GM23338 (cell line): Measurements from ENCODE around the gene CSNK1G1.

Experiments used
- CREB1 ChIP-seq: fragments of 250-450 bp; sonication (Bioruptor Pico); IDR thresholded peaks from 2 replicates; pipeline ENCODE4 v1.5.0; 2020; ENCODE audit warnings: low read depth, mild to moderate bottlenecking, moderate library complexity
- NANOG ChIP-seq: IDR thresholded peaks from 2 replicates; pipeline ENCODE4 v1.6.1; 2016; ENCODE audit warnings: antibody characterized with exemption, borderline replicate concordance
- TF ChIP-seq, protein P1 (sequence below): fragments of 250-450 bp; sonication (Bioruptor Pico); IDR thresholded peaks from 2 replicates; pipeline ENCODE4 v1.5.0; 2020; ENCODE audit warnings: mild to moderate bottlenecking, moderate library complexity
- TF ChIP-seq, protein P2 (sequence below), 2 experiments: fragments of 200-600 bp in 1 of 2; sonication (generic) in 1 of 2; conservative IDR thresholded peaks; 2 replicates each; pipeline versions ENCODE4 v1.5.1 to v1.6.1; 2016 to 2017; ENCODE audit warnings: antibody characterized with exemption in 2 of 2, low read depth in 2 of 2, mild to moderate bottlenecking in 2 of 2, moderate library complexity in 1 of 2
- TF ChIP-seq, protein P3 (sequence below): IDR thresholded peaks from one replicate; pipeline ENCODE4 v1.6.1; 2018; ENCODE audit warnings: antibody characterized with exemption; ENCODE audit not compliant: unreplicated experiment

DNA sequence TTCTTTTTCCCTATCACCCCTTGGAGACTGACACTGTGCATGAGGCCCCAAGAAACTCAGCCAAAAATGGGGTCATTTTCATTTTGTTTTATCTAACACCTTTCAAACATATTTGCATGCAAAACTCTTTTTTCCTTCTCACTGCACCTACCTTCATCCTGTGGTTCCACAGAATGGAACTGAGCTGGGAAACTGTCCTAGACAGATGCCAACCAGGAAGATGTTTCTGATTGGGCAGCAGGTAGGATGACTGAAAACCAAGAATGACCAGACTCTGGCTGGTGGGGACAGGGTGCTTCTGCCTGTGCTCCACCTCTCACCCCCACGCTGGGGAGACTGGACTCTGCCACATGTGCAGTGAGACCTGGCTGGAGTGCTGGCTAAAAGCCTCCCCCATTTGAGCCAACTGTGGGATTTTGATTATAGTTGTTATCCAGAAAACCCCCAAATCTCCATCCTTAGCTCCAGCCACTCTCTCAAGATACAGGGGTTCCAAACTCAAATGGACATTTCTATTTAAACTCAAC is 198.3 kb downstream of the CSNK1G1 start:
- no peak for TF ChIP-seq NANOG
- TF ChIP-seq, protein P1, sequence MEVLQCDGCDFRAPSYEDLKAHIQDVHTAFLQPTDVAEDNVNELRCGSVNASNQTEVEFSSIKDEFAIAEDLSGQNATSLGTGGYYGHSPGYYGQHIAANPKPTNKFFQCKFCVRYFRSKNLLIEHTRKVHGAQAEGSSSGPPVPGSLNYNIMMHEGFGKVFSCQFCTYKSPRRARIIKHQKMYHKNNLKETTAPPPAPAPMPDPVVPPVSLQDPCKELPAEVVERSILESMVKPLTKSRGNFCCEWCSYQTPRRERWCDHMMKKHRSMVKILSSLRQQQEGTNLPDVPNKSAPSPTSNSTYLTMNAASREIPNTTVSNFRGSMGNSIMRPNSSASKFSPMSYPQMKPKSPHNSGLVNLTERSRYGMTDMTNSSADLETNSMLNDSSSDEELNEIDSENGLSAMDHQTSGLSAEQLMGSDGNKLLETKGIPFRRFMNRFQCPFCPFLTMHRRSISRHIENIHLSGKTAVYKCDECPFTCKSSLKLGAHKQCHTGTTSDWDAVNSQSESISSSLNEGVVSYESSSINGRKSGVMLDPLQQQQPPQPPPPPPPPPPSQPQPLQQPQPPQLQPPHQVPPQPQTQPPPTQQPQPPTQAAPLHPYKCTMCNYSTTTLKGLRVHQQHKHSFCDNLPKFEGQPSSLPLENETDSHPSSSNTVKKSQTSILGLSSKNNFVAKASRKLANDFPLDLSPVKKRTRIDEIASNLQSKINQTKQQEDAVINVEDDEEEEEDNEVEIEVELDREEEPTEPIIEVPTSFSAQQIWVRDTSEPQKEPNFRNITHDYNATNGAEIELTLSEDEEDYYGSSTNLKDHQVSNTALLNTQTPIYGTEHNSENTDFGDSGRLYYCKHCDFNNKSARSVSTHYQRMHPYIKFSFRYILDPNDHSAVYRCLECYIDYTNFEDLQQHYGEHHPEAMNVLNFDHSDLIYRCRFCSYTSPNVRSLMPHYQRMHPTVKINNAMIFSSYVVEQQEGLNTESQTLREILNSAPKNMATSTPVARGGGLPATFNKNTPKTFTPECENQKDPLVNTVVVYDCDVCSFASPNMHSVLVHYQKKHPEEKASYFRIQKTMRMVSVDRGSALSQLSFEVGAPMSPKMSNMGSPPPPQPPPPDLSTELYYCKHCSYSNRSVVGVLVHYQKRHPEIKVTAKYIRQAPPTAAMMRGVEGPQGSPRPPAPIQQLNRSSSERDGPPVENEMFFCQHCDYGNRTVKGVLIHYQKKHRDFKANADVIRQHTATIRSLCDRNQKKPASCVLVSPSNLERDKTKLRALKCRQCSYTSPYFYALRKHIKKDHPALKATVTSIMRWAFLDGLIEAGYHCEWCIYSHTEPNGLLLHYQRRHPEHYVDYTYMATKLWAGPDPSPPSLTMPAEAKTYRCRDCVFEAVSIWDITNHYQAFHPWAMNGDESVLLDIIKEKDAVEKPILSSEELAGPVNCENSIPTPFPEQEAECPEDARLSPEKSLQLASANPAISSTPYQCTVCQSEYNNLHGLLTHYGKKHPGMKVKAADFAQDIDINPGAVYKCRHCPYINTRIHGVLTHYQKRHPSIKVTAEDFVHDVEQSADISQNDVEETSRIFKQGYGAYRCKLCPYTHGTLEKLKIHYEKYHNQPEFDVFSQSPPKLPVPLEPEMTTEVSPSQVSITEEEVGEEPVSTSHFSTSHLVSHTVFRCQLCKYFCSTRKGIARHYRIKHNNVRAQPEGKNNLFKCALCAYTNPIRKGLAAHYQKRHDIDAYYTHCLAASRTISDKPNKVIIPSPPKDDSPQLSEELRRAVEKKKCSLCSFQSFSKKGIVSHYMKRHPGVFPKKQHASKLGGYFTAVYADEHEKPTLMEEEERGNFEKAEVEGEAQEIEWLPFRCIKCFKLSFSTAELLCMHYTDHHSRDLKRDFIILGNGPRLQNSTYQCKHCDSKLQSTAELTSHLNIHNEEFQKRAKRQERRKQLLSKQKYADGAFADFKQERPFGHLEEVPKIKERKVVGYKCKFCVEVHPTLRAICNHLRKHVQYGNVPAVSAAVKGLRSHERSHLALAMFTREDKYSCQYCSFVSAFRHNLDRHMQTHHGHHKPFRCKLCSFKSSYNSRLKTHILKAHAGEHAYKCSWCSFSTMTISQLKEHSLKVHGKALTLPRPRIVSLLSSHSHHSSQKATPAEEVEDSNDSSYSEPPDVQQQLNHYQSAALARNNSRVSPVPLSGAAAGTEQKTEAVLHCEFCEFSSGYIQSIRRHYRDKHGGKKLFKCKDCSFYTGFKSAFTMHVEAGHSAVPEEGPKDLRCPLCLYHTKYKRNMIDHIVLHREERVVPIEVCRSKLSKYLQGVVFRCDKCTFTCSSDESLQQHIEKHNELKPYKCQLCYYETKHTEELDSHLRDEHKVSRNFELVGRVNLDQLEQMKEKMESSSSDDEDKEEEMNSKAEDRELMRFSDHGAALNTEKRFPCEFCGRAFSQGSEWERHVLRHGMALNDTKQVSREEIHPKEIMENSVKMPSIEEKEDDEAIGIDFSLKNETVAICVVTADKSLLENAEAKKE (CRISPR knock-in tag), result no peak
- TF ChIP-seq, protein P2, sequence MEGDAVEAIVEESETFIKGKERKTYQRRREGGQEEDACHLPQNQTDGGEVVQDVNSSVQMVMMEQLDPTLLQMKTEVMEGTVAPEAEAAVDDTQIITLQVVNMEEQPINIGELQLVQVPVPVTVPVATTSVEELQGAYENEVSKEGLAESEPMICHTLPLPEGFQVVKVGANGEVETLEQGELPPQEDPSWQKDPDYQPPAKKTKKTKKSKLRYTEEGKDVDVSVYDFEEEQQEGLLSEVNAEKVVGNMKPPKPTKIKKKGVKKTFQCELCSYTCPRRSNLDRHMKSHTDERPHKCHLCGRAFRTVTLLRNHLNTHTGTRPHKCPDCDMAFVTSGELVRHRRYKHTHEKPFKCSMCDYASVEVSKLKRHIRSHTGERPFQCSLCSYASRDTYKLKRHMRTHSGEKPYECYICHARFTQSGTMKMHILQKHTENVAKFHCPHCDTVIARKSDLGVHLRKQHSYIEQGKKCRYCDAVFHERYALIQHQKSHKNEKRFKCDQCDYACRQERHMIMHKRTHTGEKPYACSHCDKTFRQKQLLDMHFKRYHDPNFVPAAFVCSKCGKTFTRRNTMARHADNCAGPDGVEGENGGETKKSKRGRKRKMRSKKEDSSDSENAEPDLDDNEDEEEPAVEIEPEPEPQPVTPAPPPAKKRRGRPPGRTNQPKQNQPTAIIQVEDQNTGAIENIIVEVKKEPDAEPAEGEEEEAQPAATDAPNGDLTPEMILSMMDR (conservative IDR thresholded peaks at IDR 0.05; ENCODE audit: low read depth in 2 of 2), result no peak
- TF ChIP-seq CREB1 (CRISPR knock-in tag), result no peak
- TF ChIP-seq, protein P3, sequence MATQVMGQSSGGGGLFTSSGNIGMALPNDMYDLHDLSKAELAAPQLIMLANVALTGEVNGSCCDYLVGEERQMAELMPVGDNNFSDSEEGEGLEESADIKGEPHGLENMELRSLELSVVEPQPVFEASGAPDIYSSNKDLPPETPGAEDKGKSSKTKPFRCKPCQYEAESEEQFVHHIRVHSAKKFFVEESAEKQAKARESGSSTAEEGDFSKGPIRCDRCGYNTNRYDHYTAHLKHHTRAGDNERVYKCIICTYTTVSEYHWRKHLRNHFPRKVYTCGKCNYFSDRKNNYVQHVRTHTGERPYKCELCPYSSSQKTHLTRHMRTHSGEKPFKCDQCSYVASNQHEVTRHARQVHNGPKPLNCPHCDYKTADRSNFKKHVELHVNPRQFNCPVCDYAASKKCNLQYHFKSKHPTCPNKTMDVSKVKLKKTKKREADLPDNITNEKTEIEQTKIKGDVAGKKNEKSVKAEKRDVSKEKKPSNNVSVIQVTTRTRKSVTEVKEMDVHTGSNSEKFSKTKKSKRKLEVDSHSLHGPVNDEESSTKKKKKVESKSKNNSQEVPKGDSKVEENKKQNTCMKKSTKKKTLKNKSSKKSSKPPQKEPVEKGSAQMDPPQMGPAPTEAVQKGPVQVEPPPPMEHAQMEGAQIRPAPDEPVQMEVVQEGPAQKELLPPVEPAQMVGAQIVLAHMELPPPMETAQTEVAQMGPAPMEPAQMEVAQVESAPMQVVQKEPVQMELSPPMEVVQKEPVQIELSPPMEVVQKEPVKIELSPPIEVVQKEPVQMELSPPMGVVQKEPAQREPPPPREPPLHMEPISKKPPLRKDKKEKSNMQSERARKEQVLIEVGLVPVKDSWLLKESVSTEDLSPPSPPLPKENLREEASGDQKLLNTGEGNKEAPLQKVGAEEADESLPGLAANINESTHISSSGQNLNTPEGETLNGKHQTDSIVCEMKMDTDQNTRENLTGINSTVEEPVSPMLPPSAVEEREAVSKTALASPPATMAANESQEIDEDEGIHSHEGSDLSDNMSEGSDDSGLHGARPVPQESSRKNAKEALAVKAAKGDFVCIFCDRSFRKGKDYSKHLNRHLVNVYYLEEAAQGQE, result no peak
